ENCODE measurements around the gene ABTB1.

Gene ABTB1

GRCh38 chr3:127712881-127713771 is 40.4 kb downstream of the ABTB1 start:
- H3K27me3 Mint-ChIP-seq: peaks cover 2% of the 10 kb centered on the region
- H3K9me3 Mint-ChIP-seq: no peaks in the 10 kb centered on the region
- H3K4me1 Mint-ChIP-seq: no peaks in the 10 kb centered on the region
- H3K4me3 Mint-ChIP-seq: no peak overlapping the region
- H3K36me3 Mint-ChIP-seq: no peaks in the 10 kb centered on the region
- no peak overlapping the region for H3K27ac Mint-ChIP-seq

GRCh38 chr3:127714125-127714571 is 41.4 kb downstream of the ABTB1 start:
- Mint-ChIP-seq H3K4me1 (no peaks in the 10 kb centered on the region), H3K36me3 (no peaks in the 10 kb centered on the region), H3K9me3 (no peaks in the 10 kb centered on the region), H3K4me3 (no peak overlapping the region), H3K27ac (no peak overlapping the region), H3K27me3 (peaks cover 2% of the 10 kb centered on the region)

GRCh38 chr3:127714866-127715265 is 42.1 kb downstream of the ABTB1 start:
- no peaks in the 10 kb centered on the region for H3K4me1 Mint-ChIP-seq
- H3K9me3 Mint-ChIP-seq: no peaks in the 10 kb centered on the region
- no peak overlapping the region for H3K27ac Mint-ChIP-seq
- H3K27me3 Mint-ChIP-seq: peaks cover 2% of the 10 kb centered on the region
- H3K36me3 Mint-ChIP-seq: no peaks in the 10 kb centered on the region
- no peak overlapping the region for H3K4me3 Mint-ChIP-seq

GRCh38 chr3:127715532-127715931 is 42.8 kb downstream of the ABTB1 start:
- no peaks in the 10 kb centered on the region for H3K9me3 Mint-ChIP-seq
- H3K27me3 Mint-ChIP-seq: peaks cover 2% of the 10 kb centered on the region
- H3K4me3 Mint-ChIP-seq: no peak overlapping the region
- no peaks in the 10 kb centered on the region for H3K36me3 Mint-ChIP-seq
- H3K4me1 Mint-ChIP-seq: no peaks in the 10 kb centered on the region
- no peak overlapping the region for H3K27ac Mint-ChIP-seq

- H3K4me3 Mint-ChIP-seq: no peak overlapping the region
- H3K9me3 Mint-ChIP-seq: no peaks in the 10 kb centered on the region
These were observed 43.6 kb downstream of the ABTB1 start for GRCh38 chr3:127716384-127716783.

GRCh38 chr3:127717357-127718244 is 44.8 kb downstream of the ABTB1 start:
- Mint-ChIP-seq H3K27me3 (peaks cover 2% of the 10 kb centered on the region), H3K36me3 (no peaks in the 10 kb centered on the region), H3K9me3 (no peaks in the 10 kb centered on the region), H3K4me3 (no peak overlapping the region), H3K27ac (no peak overlapping the region), H3K4me1 (no peaks in the 10 kb centered on the region)

More at GRCh38 chr3:127716384-127716783, 43.6 kb downstream of the ABTB1 start:
- H3K36me3 Mint-ChIP-seq: no peaks in the 10 kb centered on the region
- no peak overlapping the region for H3K27ac Mint-ChIP-seq
- H3K27me3 Mint-ChIP-seq: peaks cover 2% of the 10 kb centered on the region
- no peaks in the 10 kb centered on the region for H3K4me1 Mint-ChIP-seq

GRCh38 chr3:127718245-127718915 is 45.6 kb downstream of the ABTB1 start:
- Mint-ChIP-seq H3K36me3 (no peaks in the 10 kb centered on the region), H3K9me3 (no peaks in the 10 kb centered on the region), H3K4me1 (no peaks in the 10 kb centered on the region), H3K27ac (no peak overlapping the region), H3K27me3 (peaks cover 2% of the 10 kb centered on the region), H3K4me3 (no peak overlapping the region)

GRCh38 chr3:127718916-127719290 is 46.2 kb downstream of the ABTB1 start:
- H3K9me3 Mint-ChIP-seq: no peaks in the 10 kb centered on the region

GRCh38 chr3:127719369-127719768 is 46.6 kb downstream of the ABTB1 start:
- Mint-ChIP-seq H3K9me3 (no peaks in the 10 kb centered on the region), H3K36me3 (no peaks in the 10 kb centered on the region), H3K4me1 (no peaks in the 10 kb centered on the region), H3K27me3 (peaks cover 7% of the 10 kb centered on the region), H3K27ac (no peak overlapping the region), H3K4me3 (no peak overlapping the region)

More at GRCh38 chr3:127718916-127719290, 46.2 kb downstream of the ABTB1 start:
- Mint-ChIP-seq H3K4me1 (no peaks in the 10 kb centered on the region), H3K36me3 (no peaks in the 10 kb centered on the region), H3K4me3 (no peak overlapping the region), H3K27ac (no peak overlapping the region), H3K27me3 (peaks cover 3% of the 10 kb centered on the region)

- no peak overlapping the region for H3K4me3 Mint-ChIP-seq
- no peaks in the 10 kb centered on the region for H3K4me1 Mint-ChIP-seq
- no peak overlapping the region for H3K27ac Mint-ChIP-seq
- H3K27me3 Mint-ChIP-seq: peaks cover 14% of the 10 kb centered on the region
- H3K9me3 Mint-ChIP-seq: no peaks in the 10 kb centered on the region
- H3K36me3 Mint-ChIP-seq: no peaks in the 10 kb centered on the region
These were observed 47.5 kb downstream of the ABTB1 start for GRCh38 chr3:127720161-127720823.

GRCh38 chr3:127720985-127721935 is 48.5 kb downstream of the ABTB1 start:
- Mint-ChIP-seq H3K27me3 (peaks cover 14% of the 10 kb centered on the region), H3K36me3 (no peaks in the 10 kb centered on the region), H3K9me3 (no peaks in the 10 kb centered on the region), H3K27ac (no peak overlapping the region), H3K4me1 (no peaks in the 10 kb centered on the region), H3K4me3 (no peak overlapping the region)

- Mint-ChIP-seq H3K4me3 (no peak overlapping the region), H3K4me1 (no peaks in the 10 kb centered on the region), H3K9me3 (no peaks in the 10 kb centered on the region), H3K27ac (no peak overlapping the region), H3K36me3 (no peaks in the 10 kb centered on the region), H3K27me3 (peaks cover 14% of the 10 kb centered on the region)
These were observed 49.5 kb downstream of the ABTB1 start for GRCh38 chr3:127722091-127722784.

- H3K36me3 Mint-ChIP-seq: no peaks in the 10 kb centered on the region
- H3K27me3 Mint-ChIP-seq: peaks cover 14% of the 10 kb centered on the region
These were observed 50.3 kb downstream of the ABTB1 start for GRCh38 chr3:127723011-127723567.

More at GRCh38 chr3:127723011-127723567, 50.3 kb downstream of the ABTB1 start:
- H3K27ac Mint-ChIP-seq: no peak overlapping the region
- H3K4me1 Mint-ChIP-seq: no peaks in the 10 kb centered on the region
- H3K4me3 Mint-ChIP-seq: no peak overlapping the region
- H3K9me3 Mint-ChIP-seq: no peaks in the 10 kb centered on the region
